ENCODE data around the gene CXCR2. TPM values are rescaled to one million over a fixed set of nuclear protein-coding genes. Genes with fewer than 3 reads are reported as not detected.

CXCR2 gene
- total RNA-seq, 2 donors from 2014 or later = 0.47 to 2.1 TPM

- Mint-ChIP-seq H3K4me1 (ENCODE audit: low read depth in 2 of 2) (peaks cover 0 to 7% of the 10 kb centered on the region in 2 donors), H3K36me3 (no peaks in the 10 kb centered on the region), H3K27me3 (peaks cover 6 to 8% of the 10 kb centered on the region in 2 donors), H3K27ac (no peak overlapping the region), H3K9me3 (no peaks in the 10 kb centered on the region), H3K4me3 (no peak overlapping the region)
- ATAC-seq = no peak
- no peak for DNase-seq (ENCODE audit: low spot score)
Measured at GRCh38 chr2:218179782-218180181, 54.0 kb downstream of the CXCR2 start.

- Mint-ChIP-seq H3K27me3 (peaks cover 6 to 8% of the 10 kb centered on the region in 2 donors), H3K4me3 (no peak overlapping the region), H3K36me3 (no peaks in the 10 kb centered on the region), H3K27ac (no peak overlapping the region), H3K4me1 (ENCODE audit: low read depth in 2 of 2) (peaks cover 4 to 11% of the 10 kb centered on the region in 2 donors), H3K9me3 (no peaks in the 10 kb centered on the region)
- ATAC-seq (no peak), DNase-seq (ENCODE audit: low spot score) (no peak)
Measured at GRCh38 chr2:218180467-218181114, 54.8 kb downstream of the CXCR2 start.

GRCh38 chr2:218184331-218184730 lies 58.5 kb downstream of the CXCR2 start:
- Mint-ChIP-seq H3K27me3 (no peaks in the 10 kb centered on the region), H3K4me1 (ENCODE audit: low read depth in 2 of 2) (peaks cover 15 to 21% of the 10 kb centered on the region in 2 donors), H3K4me3 (no peak overlapping the region), H3K27ac (no peak overlapping the region), H3K9me3 (no peaks in the 10 kb centered on the region), H3K36me3 (no peaks in the 10 kb centered on the region)
- DNase-seq (ENCODE audit: low spot score) = no peak
- ATAC-seq = no peak

- Mint-ChIP-seq H3K36me3 (no peaks in the 10 kb centered on the region), H3K27ac (peak overlapping the region in 1 of 2 donors; percentile 22), H3K4me1 (ENCODE audit: low read depth in 2 of 2) (peaks cover 15 to 21% of the 10 kb centered on the region in 2 donors), H3K27me3 (no peaks in the 10 kb centered on the region), H3K4me3 (peak overlapping the region; percentile 8), H3K9me3 (no peaks in the 10 kb centered on the region)
- DNase-seq (ENCODE audit: low spot score) (peak; percentile 63), ATAC-seq (peak; percentile 83 to 88)
Measured at GRCh38 chr2:218186355-218186766, 60.5 kb downstream of the CXCR2 start.

Other genes starting within 250 kb of the CXCR2 start
- 1 to 10 TPM in 1 of 2 donors, under 1 TPM in 1; 0.29 to 2.1 TPM for gene TNS1, start 123.0 kb upstream of the CXCR2 start, total RNA-seq
- under 1 TPM in 1 of 2 donors, not detected in 1; 0.86 TPM for gene RUFY4, start 56.8 kb upstream of the CXCR2 start, total RNA-seq
- gene CXCR1, start 40.9 kb downstream of the CXCR2 start, total RNA-seq = under 1 TPM in 1 of 2 donors, not detected in 1; 0.28 TPM
- 100 to 1,000 TPM; 509 to 675 TPM for gene ARPC2, start 91.2 kb downstream of the CXCR2 start, total RNA-seq
- gene GPBAR1, start 135.0 kb downstream of the CXCR2 start, total RNA-seq = 1 to 10 TPM; 2.6 to 3.0 TPM
- 100 to 1,000 TPM in 1 of 2 donors, 10 to 100 TPM in 1; 75.6 to 104 TPM for gene AAMP, start 144.1 kb downstream of the CXCR2 start, total RNA-seq
- gene PNKD, start 144.5 kb downstream of the CXCR2 start, total RNA-seq = 10 to 100 TPM; 20.6 to 22.0 TPM
- gene TMBIM1, start 166.5 kb downstream of the CXCR2 start, total RNA-seq = 10 to 100 TPM; 42.8 to 79.0 TPM
- gene CATIP, start 230.8 kb downstream of the CXCR2 start, total RNA-seq = not detected

Data from natural killer cell treated with Interleukin-12 subunit alpha and Interleukin-12 subunit beta and Interleukin-15 and Interleukin-18, amount 100 ng/mL, for 72 hours (primary cell).